Kidney epithelial cell (primary cell): ENCODE measurements around the gene ZFP36L2. TPM values are rescaled to one million over a fixed set of nuclear protein-coding genes. Genes with fewer than 3 reads are reported as not detected.

ENCODE experiments used
- DNase-seq: peaks from one replicate; pipeline ENCODE4 v3.0.0-alpha.2; 2010; ENCODE audit warnings: low read depth
- H3K27me3 ChIP-seq: 2 replicates; pipeline ENCODE4 v1.6.0; 2011; ENCODE audit warnings: low read length; ENCODE audit not compliant: control insufficient read depth, insufficient read depth
- H3K36me3 ChIP-seq: 2 replicates; pipeline ENCODE4 v1.5.1; 2011; ENCODE audit warnings: low read length; ENCODE audit not compliant: control insufficient read depth, insufficient read depth
- H3K4me3 ChIP-seq: 2 replicates; pipeline ENCODE4 v1.5.1; 2011; ENCODE audit warnings: low read depth, mild to moderate bottlenecking, control low read depth, low read length
- total RNA-seq: library from RNA; depleted of rRNA; stranded (reverse); fragments of >200 nt; gene quantifications from 2 replicates; pipeline ENCODE4 v1.2.3, GENCODE V29; 2015
- TF ChIP-seq, protein P1 (sequence below): IDR thresholded peaks from 2 replicates; pipeline ENCODE4 v1.5.1; 2011; ENCODE audit warnings: mild to moderate bottlenecking, moderate library complexity, low read length, control low read depth, inconsistent platforms; ENCODE audit not compliant: insufficient read depth, poor library complexity, severe bottlenecking

The ZFP36L2 gene
- total RNA-seq, 1 donor from 2014 or later, result 12.2 TPM

GRCh38 chr2:43255296-43255910, 29.0 kb upstream of the ZFP36L2 start:
- Histone ChIP-seq H3K36me3 (no peaks in the 10 kb centered on the region), H3K4me3 (no peak overlapping the region), H3K27me3 (no peaks in the 10 kb centered on the region)
- DNase-seq, result no peak
- TF ChIP-seq, protein P1, sequence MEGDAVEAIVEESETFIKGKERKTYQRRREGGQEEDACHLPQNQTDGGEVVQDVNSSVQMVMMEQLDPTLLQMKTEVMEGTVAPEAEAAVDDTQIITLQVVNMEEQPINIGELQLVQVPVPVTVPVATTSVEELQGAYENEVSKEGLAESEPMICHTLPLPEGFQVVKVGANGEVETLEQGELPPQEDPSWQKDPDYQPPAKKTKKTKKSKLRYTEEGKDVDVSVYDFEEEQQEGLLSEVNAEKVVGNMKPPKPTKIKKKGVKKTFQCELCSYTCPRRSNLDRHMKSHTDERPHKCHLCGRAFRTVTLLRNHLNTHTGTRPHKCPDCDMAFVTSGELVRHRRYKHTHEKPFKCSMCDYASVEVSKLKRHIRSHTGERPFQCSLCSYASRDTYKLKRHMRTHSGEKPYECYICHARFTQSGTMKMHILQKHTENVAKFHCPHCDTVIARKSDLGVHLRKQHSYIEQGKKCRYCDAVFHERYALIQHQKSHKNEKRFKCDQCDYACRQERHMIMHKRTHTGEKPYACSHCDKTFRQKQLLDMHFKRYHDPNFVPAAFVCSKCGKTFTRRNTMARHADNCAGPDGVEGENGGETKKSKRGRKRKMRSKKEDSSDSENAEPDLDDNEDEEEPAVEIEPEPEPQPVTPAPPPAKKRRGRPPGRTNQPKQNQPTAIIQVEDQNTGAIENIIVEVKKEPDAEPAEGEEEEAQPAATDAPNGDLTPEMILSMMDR, result no peak

DNA sequence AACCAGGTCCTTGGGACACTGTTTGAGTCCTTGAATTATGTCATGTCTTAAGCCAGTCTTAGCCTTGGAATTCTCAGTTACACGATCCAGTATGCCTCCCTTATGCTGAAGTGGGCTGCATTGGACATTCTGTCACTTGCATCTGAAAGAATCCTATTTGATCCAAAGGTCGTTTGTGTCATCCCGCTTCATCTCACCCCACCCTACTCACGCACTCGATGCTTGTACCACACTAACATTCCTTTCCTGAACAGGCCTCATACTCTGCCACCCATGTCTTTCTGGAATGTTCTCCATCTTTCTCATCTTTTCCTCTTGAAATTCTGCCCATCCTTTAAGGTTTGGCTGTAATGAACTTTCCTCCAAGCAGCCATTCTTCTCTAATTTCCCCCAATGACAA, 27.9 kb upstream of the ZFP36L2 start:
- Histone ChIP-seq H3K27me3 (no peaks in the 10 kb centered on the region), H3K4me3 (no peak overlapping the region), H3K36me3 (no peaks in the 10 kb centered on the region)
- TF ChIP-seq, protein P1, result no peak
- no peak for DNase-seq

DNA sequence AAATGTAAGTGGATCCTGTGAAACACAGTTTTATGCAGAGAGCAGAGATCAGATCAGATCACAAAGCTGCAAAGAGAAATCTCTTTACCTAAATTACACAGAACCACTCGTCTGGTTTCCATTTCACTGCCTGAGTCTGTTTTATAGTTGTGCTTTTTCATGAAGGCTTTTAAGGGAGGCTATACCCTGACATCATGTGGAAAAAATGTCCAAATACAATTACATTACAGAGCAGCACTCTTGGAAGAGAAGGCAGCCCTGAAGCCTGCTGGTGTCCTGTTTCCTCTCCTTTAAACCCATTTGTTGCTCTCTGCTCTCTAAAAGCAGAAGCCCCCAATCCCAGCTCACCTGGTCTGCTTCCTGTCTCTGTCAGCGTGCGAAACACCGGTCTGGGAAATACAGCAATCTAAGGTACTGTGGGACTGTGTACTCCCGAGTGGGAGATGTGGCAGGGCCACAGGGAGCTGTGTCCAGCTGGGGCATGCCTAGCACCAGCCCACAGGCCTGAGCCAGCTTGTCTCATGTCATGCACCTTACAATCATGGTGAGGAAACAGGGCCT, 24.8 kb upstream of the ZFP36L2 start:
- DNase-seq, result no peak
- TF ChIP-seq, protein P1, result no peak
- Histone ChIP-seq H3K4me3 (no peak overlapping the region), H3K27me3 (no peaks in the 10 kb centered on the region), H3K36me3 (no peaks in the 10 kb centered on the region)

- Histone ChIP-seq H3K4me3 (no peak overlapping the region), H3K36me3 (no peaks in the 10 kb centered on the region), H3K27me3 (no peaks in the 10 kb centered on the region)
- DNase-seq, result no peak
- TF ChIP-seq, protein P1, result no peak
Measured at GRCh38 chr2:43250015-43250414, 23.6 kb upstream of the ZFP36L2 start.

DNA sequence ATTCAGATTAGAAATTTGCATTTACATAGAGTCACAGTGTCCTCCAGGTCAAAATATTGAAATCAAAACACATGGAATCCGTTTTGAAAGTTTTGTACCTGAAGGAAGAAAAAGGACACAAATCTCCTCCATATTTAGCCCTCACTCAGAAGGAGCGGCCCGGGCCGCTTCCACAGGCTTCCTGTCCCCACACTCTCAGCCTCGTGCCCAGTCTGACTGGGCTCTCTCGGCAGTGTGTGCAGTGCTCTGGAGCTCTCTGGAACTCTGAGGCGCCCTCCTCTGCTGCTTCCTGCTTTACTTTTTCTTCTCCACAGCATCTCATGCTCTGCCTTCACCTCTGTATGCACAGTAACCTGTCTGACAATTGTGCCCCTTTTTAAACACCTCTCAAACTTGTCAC, 22.2 kb upstream of the ZFP36L2 start:
- Histone ChIP-seq H3K27me3 (no peaks in the 10 kb centered on the region), H3K4me3 (no peak overlapping the region), H3K36me3 (no peaks in the 10 kb centered on the region)
- TF ChIP-seq, protein P1, result no peak
- DNase-seq, result no peak

DNA sequence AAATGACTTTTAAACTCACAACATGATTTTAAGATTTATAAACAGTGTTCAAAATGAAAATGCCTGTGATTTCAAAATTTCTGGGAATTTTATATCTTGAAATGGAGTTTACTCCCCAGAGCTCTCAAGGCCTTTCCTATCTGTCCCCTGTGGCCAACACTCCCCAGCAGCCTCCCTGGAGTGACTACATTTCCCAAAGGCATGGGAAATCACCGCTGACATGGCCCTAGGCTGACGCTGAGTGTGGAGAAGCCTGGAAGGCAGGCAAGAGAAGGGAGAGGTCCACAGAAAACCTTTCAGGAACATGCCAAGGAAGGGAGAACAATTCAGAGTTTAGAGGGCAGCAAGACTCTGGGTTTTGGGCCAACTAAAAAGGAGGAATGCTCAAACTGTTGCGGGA, 20.2 kb upstream of the ZFP36L2 start:
- no peaks in the 10 kb centered on the region for H3K36me3 ChIP-seq
- TF ChIP-seq, protein P1, result no peak
- H3K4me3 ChIP-seq, result no peak overlapping the region
- no peak for DNase-seq
- no peaks in the 10 kb centered on the region for H3K27me3 ChIP-seq
